Measurements from ENCODE around the gene ABLIM2.
A peak's percentile ranks its signal among the peaks of the same experiment; 100 is the strongest.

DNA sequence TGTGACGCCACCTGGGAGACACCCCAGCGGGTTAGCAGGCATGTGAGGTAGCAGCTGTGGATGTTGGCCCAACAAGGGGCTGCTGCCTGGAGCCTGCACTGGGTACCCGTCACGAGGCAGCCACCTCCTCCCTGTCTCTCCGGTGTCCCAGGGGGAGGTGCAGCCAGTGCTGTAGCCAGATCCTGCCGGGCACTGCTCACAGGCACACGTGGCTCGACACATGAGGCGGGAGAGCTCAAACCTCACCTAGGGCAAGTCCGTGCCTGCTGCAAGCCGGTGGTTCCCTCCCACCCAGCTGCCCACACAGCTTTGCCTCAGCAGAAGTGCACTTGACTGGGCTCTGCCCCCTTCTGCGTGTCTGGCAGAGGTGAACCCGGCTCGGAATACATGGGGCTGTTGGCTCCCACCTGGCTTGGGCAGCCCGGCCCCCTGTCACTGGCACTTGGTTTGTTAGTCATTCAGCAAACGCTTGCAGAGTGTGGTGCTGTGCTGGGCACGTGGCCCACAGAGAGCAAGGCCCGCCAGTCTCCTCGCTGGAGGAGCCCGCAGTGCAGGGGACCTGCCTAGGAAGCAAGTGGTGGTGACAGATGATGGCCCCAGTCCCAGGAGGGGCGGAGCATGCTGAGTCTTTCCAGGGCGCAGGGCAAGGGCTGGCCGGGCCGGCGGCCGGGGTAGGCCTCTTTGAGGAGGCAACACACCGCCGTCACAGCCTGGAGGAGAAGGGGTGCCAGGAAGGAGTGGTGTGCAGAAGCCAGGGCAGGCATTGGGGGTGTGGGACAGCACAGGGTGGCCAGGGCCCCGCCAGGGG, 30.3 kb upstream of the ABLIM2 start:
- TF ChIP-seq, protein P1, sequence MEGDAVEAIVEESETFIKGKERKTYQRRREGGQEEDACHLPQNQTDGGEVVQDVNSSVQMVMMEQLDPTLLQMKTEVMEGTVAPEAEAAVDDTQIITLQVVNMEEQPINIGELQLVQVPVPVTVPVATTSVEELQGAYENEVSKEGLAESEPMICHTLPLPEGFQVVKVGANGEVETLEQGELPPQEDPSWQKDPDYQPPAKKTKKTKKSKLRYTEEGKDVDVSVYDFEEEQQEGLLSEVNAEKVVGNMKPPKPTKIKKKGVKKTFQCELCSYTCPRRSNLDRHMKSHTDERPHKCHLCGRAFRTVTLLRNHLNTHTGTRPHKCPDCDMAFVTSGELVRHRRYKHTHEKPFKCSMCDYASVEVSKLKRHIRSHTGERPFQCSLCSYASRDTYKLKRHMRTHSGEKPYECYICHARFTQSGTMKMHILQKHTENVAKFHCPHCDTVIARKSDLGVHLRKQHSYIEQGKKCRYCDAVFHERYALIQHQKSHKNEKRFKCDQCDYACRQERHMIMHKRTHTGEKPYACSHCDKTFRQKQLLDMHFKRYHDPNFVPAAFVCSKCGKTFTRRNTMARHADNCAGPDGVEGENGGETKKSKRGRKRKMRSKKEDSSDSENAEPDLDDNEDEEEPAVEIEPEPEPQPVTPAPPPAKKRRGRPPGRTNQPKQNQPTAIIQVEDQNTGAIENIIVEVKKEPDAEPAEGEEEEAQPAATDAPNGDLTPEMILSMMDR (IDR thresholded peaks at IDR 0.05): no peak
- no peak for TF ChIP-seq EP300 (IDR thresholded peaks at IDR 0.05)
- TF ChIP-seq POLR2A (IDR thresholded peaks at IDR 0.05; ENCODE audit: low read depth): peak; percentile 8
